Fibroblast of pulmonary artery (primary cell): ENCODE measurements around the gene THAP9.
A peak's percentile ranks its signal among the peaks of the same experiment; 100 is the strongest.
"Not testable (repeated sequence)": the region's sequence is repeated elsewhere in the genome, so short reads cannot be mapped to it uniquely, and the experiment has no call there.

Experiments used
- DNase-seq: peaks from one replicate; pipeline ENCODE4 v3.0.0-alpha.2; 2010; ENCODE audit warnings: low read depth
- H3K4me3 ChIP-seq: replicated peaks from 2 replicates; pipeline ENCODE4 v1.5.1; 2011; ENCODE audit warnings: low read depth, mild to moderate bottlenecking, control low read depth, low read length, moderate library complexity
- TF ChIP-seq, protein P1 (sequence below): IDR thresholded peaks from 2 replicates; pipeline ENCODE4 v1.5.1; 2011; ENCODE audit warnings: mild to moderate bottlenecking, control low read depth, low read length, inconsistent platforms; ENCODE audit errors: missing control alignments

Gene THAP9

DNA sequence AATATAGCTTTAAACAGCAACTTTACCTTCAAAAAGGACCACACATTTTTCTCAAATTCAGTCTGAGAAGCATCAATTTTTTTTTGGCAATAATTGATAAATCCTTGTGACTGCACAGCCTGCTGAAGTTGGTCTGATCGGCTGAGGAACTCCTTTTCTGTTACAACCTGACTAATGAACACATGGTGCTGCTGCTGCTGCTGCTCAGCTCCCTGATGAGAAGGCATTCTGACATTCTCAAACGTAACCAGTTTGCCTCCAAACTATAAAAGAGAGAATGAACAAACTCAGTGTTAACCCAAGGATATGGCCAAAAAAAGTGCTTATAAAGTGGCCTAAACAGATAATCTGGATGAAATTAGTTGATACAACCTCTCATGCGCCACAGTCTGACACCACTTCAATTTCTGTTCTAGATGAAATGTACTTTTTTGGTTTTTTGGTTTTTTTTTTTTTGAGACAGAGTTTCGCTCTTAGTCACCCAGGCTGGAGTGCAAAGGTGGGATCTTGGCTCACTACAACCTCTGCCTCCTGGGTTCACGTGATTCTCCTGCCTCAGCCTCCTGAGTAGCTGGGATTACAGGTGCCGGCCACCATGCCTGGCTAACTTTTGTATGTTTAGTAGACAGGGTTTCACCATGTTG lies 36.1 kb upstream of the THAP9 start:
- TF ChIP-seq, protein P1, sequence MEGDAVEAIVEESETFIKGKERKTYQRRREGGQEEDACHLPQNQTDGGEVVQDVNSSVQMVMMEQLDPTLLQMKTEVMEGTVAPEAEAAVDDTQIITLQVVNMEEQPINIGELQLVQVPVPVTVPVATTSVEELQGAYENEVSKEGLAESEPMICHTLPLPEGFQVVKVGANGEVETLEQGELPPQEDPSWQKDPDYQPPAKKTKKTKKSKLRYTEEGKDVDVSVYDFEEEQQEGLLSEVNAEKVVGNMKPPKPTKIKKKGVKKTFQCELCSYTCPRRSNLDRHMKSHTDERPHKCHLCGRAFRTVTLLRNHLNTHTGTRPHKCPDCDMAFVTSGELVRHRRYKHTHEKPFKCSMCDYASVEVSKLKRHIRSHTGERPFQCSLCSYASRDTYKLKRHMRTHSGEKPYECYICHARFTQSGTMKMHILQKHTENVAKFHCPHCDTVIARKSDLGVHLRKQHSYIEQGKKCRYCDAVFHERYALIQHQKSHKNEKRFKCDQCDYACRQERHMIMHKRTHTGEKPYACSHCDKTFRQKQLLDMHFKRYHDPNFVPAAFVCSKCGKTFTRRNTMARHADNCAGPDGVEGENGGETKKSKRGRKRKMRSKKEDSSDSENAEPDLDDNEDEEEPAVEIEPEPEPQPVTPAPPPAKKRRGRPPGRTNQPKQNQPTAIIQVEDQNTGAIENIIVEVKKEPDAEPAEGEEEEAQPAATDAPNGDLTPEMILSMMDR: no peak
- H3K4me3 ChIP-seq: no peak overlapping the region
- no peak for DNase-seq

DNA sequence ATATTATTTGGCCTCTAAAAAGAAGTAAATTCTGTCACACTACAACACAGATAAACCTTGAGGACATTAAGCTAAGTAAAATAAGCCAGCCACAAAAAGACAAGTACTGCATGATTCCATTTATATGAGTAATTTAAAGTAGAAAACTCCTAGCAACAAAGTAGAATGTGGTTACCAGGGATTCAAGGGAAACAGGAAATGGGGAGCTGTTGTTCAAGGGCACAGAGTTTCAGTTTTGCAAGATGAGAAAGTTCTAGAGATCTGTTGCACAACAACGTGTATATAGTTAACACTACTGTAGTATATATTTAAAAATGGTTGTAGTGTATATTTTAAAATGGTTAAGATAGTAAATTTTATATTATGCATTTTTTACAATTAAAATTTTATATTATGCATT lies 34.9 kb upstream of the THAP9 start:
- no peak overlapping the region for H3K4me3 ChIP-seq
- peak; percentile 97 for DNase-seq
- TF ChIP-seq, protein P1: no peak

- H3K4me3 ChIP-seq, DNase-seq: not testable (repeated sequence)
Observed at GRCh38 chr4:82866033-82866432, 34.5 kb upstream of the THAP9 start.

DNA sequence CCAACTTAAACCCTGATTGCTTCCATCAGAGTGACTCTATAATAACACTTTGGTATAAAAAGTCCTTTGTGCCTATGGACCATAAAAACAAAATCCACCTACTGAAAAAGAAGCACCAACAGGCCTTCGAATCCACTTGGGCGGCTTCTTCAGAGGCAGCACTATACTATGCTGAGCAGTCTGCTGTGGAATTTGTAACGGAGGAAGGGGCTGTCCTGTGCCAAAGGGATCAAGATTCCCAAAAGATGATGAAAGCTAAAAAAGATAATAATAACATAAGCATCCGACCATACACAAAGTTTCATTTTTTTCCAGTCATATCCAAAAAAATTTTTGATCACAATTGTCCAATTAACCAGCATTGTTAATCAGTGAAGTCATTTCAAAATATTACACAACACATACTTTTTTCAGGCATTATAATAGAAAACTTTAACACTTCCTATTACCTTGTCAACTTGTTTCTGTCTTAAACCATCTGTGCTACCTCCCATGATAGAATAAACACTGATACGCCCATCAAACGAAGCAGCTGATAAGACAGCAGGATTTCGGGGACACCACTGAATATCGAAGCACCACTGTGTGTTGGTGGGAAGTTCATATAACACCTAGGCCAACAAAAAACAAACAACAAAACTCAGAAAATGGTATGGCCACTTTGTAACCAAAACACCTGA lies 33.7 kb upstream of the THAP9 start:
- peak; percentile 36 for DNase-seq
- H3K4me3 ChIP-seq: no peak overlapping the region
- TF ChIP-seq, protein P1: no peak

GRCh38 chr4:82868572-82868971 lies 32.0 kb upstream of the THAP9 start:
- no peak overlapping the region for H3K4me3 ChIP-seq
- no peak for DNase-seq
- TF ChIP-seq, protein P1: no peak

- TF ChIP-seq, protein P1: no peak
- DNase-seq: no peak
- H3K4me3 ChIP-seq: no peak overlapping the region
Observed at GRCh38 chr4:82885410-82885809, 15.1 kb upstream of the THAP9 start.

DNA sequence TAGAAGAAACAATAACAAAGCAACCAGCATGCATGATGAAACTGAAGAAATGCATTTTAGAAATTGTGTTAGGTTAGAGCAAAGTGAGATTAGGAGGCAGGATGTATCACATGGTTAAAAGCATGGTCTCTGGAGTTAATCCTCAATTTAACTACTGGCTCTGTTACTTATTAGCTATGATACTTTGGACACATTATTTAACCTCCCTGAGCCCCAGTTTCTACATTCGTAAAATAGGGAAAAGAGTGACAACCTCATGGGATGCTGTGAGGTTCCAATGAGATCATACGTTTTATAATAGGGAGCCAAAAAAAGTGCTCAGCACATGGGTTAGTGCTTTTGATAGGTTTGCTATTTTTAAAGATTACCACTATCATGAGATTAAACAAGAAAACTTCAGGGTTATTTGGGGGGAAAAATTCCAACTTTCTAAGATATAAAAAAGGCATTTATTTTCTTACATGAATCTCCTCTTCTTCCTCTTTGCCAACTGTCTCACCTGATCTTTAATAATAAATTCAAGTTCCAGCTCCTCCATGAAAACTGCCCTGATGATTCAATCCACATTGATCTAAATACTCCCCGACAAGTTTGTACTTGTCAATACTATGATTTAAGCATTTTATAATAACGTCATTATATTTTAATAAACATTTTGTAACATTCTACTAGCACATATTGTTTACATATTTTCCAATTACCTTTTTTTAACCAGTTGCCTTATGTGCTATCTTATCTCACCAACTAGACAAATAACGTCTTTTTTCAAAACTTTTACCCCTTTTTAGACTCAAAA lies 14.2 kb upstream of the THAP9 start:
- peak overlapping the region; percentile 36 for H3K4me3 ChIP-seq

More for the DNA sequence above, 14.2 kb upstream of the THAP9 start:
- DNase-seq: no peak
- TF ChIP-seq, protein P1: no peak
